HS-27A (cell line): ENCODE measurements around the gene LMAN2L.

Experiments used
- DNase-seq: peaks from one replicate; pipeline ENCODE4 v3.0.0-alpha.2; 2012; ENCODE audit warnings: low read depth, missing footprints

The LMAN2L gene

DNA sequence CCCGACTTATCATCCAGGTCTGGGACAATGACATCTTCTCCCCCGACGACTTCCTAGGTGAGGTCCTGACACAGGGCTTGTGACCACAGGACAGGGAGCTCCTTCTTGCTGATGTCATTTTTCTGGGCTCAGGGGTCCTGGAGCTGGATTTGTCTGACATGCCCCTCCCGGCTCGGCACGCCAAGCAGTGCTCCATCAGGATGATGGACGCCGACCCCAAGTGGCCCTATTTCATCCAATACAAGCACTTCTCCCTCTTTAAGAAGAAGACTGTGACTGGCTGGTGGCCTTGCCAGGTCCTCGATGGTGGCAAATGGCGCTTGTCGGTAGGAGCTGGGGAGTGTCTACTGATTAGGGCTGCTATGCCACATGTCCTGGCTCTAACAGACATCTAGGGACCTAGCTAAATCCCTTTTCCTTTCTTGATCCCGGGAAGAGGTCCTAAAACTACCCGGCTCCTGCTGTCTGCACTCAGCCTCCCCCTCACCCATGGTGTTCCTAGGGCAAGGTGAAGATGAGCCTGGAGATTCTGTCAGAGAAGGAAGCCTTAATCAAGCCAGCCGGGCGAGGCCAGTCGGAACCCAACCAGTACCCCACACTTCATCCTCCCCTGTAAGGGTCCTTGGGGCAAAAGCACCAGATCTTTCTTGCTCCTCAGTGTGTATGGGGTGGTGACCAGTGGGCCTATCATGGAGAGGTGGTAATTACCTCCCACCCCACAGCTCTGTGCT is 36.7 kb downstream of the LMAN2L start:
- DNase-seq, result no peak

- DNase-seq, result no peak
Observed at GRCh38 chr2:96702098-96702785, 37.6 kb downstream of the LMAN2L start.

DNA sequence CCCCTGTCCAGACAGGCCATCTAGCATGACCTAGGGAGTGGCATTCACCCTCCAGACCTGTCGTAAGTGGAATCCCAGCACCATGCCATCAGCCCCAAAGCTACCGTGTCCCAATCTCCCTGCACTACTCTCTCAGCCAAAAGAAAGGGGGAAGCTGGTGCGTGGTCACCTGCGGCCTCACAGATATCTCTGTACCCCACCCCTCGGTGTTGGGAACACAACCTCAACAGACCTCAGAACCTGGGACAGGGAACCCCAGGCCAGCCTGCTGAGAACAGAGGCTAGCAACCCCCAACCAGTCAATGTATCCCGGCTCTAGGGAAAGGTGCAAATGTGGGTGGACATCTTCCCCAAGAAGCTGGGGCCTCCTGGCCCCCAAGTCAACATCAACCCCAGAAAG is 38.2 kb downstream of the LMAN2L start:
- no peak for DNase-seq

- no peak for DNase-seq
Observed at GRCh38 chr2:96700086-96700485, 39.8 kb downstream of the LMAN2L start.

DNA sequence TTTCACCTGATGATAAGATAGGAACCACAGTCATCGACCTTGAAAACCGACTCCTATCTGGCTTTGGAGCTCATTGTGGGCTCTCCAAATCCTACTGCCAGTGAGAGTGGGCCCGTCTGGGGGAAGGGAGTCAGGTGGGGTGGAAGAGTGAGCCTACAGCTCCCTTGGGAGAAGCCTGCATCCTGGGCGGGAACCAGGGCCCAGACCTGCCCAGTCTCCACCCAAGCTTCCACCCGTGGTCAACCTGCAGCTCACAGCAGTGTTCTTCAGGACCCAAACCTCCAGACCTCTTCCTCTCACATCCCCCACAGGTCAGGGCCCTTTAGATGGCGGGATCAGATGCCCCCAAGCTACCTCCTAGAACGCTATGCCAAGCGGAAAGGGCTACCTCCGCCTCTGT is 40.2 kb downstream of the LMAN2L start:
- DNase-seq, result no peak

GRCh38 chr2:96699021-96699420 is 40.8 kb downstream of the LMAN2L start:
- no peak for DNase-seq

GRCh38 chr2:96698221-96698861 is 41.5 kb downstream of the LMAN2L start:
- no peak for DNase-seq

- DNase-seq, result no peak
Observed at GRCh38 chr2:96697476-96697875, 42.4 kb downstream of the LMAN2L start.

DNA sequence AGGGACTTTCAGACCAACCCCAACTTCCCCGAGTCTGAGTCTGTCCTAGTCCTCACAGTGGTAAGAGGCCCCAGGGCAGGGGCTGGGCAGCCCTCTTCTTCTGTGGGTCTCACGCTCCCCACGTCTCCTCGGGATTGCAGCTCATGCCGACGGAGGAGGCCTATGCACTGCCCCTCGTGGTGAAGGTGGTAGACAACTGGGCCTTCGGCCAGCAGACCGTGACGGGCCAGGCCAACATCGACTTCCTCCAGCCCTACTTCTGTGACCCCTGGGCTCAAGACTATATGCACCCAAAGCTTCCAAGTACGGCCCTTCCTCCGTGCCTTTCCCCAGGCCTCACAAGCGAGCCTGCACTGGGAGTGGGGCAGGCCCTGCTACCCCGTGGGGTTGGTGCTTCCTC is 44.3 kb downstream of the LMAN2L start:
- DNase-seq, result no peak

DNA sequence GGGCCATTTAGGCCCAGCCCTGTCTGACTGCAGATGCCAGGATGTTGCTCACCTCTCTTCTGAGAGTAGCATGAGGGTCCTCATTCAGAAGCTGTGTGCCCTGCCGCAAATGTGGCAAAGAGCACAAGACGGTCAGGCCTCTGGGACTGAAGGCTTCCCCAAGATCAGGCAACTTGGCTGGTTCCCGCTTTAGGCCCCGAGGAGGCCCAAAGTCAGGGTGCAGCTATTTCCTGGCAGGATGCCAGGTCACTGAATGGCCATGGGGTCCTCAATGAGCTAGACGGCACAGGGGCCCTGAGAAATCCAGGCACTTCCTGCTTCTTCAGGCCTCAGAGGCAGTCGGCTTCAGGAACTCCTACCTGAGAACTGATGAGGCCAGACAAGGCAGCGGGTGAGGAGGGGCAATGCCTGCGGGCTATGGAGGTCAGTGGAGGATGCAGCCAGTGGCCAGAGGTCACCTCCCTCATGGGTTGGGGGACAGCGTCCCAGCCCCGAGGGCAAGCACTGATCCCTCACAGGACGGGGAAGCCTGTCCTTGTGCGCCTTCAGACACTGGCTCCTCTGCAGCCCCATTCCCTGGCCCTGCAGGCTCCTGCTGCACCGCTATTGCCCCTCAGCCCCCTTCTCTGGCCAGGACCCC is 44.9 kb downstream of the LMAN2L start:
- no peak for DNase-seq

- no peak for DNase-seq
Observed at GRCh38 chr2:96694279-96694678, 45.6 kb downstream of the LMAN2L start.

DNA sequence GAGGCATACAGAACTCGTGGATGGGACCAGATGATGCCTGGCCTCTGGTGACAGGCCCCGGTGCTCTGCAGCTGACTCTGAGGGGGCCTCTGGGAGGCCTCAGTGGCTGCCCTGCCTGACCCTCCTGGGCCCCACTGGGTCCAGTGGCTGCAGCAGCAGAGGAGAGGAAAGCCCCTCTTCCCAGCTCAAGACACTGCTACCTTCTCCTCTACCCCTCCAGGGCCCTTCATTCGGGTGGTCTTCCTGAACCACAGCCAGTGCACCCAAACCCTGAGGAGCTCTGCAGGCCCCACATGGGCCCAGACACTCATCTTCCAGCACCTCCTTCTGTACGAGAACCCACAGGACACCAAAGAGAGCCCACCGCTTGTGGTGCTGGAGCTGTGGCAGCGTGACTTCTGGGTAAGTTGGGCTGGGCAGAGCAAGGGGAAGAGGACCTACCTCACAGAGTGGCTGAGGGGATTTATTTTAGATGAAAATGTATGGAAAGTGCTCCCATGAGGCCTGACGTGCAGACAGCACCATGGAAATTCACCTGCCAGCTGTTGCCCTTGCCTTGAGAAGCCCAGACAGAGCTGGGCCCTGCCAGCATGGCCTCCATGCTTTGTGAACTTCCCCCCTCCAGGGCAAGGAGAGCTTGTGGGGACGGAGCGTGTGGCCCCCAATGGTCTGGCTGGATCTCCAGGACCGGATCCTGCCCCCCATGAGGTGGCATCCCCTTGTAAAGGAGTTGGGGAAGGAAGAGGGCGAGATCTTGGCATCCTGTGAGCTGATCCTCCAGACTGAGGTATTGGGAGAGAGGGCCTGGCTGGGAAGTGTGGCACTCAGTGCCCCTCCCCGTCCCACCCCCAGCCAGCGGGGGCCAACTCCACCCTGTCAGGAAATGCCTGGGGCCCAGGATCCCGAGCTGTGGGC is 46.3 kb downstream of the LMAN2L start:
- DNase-seq, result no peak

DNA sequence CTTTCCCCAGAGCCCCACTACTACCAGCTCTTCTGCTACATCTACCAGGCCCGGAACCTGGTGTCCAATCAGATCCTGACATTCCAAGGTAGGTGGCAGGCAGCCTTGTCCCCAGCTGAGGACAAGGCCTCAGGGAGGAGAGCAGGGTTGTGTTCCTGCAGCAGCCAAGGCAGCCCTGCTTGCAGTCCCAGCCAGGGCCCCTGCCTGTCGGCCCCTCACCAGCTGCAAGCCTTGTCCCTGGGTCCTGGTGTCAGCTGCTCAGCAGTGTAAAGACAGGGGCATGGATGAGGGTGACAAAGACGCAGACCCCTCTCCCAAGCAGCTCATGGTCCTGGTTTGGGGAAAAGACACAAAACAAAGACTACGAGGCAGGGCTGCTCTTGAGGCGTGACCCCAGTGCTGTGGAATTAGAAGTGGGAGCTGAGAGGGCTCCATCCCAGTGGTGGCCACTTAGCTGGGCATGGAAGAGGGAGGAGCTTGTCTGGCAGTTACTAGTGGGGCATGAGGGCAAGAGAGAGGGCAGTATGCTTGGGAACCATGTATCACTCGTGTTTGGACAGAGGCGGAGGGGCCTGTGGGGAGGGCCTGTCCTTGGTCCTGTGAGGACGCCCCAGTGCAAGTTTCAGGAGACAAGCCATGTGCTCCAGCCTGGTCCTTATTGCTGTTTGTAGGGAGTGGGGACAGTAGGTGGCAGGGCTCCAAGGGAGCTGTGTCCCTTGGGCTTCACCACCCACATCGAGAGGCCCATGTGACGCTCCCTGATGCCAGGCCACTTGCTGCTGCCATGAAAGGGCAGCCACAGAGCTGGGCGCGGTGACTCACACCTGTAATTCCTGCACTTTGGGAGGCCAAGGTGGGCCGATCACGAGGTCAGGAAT is 47.5 kb downstream of the LMAN2L start:
- no peak for DNase-seq

DNA sequence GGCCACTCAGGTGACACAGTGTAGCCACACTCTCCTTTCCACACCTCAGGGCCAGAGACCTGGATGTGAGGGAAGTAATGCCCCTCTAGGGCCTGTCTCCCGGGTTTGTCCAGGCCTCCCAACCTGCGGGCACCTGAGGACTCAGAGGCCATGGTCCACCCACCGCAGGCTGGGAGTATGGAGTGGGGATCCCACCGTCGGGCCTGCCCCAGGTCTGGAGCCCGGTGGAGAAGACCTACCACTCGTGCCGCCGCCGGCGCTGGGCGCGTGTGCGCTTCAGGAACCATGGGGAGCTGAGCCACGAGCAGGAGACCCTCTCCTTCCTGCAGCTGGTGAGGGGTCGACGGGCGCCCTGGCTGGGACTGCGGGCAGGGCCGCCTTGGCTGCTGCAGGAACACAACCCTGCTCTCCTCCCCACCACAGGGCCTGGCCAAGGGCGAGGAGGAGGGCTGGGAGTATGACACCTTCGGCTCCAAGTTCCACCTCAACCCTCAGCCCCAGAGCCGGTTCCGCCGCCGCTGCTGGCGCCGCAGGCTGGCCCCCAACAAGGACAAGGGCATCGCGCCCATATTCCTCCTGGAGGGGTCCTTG is 48.7 kb downstream of the LMAN2L start:
- no peak for DNase-seq

GRCh38 chr2:96690306-96691021 is 49.4 kb downstream of the LMAN2L start:
- no peak for DNase-seq

- DNase-seq, result no peak
Observed at GRCh38 chr2:96689431-96689991, 50.4 kb downstream of the LMAN2L start.

DNA sequence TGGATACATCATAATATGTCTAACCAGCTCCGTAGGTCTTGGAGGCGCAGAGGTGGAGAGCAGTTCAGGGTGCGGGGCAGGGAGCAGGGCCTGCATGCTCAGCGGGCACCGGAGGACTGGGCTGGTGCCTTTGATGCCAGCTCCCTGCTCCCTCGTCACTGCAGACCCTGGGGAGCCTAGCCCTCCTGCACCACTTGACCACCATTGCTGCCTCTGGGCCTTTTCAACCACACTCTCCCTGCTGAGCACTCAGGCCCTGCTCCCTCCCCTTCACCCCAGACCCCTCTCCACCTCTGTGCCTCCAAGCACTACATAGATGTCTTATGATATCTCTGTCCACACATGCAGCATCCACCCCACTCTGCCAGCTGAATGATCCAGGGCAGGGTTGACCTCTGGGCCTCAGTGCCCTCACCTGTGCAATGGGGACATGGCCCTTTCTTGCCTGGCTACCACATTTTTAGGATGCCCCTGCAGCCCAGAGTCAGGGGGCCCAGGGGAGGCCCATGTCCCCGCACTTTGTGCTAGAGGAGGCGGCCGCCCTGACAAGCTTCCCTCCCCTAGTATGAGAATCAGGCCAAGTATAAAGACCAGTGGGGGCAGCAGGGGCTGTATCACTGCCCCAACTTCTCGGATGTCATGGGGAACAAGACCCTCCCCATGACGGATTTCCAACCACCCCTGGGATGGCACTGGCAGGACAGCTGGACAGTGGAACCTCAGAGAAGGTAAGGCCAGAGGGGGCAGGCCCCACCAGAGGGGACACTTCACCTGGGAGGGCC is 51.0 kb downstream of the LMAN2L start:
- no peak for DNase-seq
